Activated T-cell treated with anti-CD3 and anti-CD28 coated beads for 48 hours (primary cell): ENCODE results near the gene U2SURP.
"Not testable (repeated sequence)": the region's sequence is repeated elsewhere in the genome, so short reads cannot be mapped to it uniquely, and the experiment has no call there.

Source experiments
- DNase-seq: peaks from one replicate; pipeline ENCODE4 v3.0.0-alpha.2; 2020; ENCODE audit warnings: low read depth

U2SURP gene

DNA sequence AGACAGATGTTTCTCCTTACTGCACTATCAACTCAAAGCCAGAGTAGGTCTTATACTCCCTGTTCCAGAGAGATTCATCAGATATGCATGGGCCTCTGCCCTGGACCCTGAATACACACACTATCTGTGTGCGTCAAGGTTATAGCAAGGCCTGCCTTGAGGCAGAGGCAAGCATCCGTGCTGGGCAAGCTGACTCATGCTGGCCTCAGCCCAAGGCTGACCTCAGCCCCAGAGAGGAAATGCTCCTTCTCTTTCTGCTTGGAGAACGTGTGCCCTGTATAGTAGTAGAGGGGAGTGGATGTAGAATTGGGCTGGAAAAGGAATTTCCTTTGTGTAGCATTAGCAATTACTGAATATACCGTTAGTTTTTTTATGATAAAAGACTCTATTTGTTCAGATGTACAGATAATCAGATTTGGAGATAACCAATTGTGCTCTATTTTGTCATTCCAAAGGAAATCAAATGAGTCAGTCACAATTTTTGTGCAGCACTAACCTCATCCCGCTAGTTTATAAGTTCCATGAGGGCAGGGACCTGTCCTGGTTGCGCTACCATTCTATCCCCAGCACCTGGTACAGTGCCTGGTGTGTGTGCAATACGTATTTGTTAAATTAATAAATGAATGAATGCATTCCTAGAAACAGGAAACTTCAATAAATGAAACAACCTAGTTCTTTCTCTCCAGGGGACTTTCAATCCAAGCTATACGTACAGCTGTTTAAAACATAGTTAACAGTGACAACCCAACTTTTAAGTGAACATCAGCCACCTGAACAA is 24.6 kb upstream of the U2SURP start:
- no peak for DNase-seq

DNA sequence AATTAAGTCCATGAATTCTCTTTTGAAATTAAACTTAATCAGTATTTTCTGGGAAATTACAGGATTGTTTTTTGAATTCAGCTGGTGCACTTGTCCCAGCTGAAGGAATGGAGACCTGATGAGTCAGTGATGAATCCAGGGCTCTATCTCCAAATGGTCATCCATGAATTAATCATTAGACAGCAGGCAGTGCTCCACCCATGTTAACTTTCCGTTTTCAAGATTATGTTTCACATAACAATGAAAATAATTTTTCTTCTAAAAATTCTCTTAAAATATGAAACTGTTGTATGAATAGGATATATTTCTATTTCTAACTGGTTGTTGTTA is 24.0 kb upstream of the U2SURP start:
- no peak for DNase-seq

DNA sequence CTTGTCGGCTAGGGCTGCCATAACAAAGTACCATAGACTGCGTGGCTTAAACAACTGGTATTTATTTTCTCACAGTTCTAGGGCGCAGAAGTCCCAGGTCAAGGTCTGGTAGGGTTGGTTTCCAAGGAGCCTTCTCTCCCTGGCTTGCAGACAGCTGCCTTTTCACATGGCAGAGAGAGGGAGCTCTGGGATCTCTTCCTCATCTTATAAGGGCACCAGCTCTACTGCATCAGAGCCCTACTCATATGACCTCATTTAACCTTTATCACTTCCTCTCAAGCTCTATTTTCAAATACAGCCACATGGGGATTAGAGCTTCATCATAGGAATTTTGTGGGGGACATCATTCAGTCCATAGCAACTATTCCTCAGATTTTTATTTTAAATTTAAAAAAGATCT is 20.3 kb upstream of the U2SURP start:
- DNase-seq = no peak

DNA sequence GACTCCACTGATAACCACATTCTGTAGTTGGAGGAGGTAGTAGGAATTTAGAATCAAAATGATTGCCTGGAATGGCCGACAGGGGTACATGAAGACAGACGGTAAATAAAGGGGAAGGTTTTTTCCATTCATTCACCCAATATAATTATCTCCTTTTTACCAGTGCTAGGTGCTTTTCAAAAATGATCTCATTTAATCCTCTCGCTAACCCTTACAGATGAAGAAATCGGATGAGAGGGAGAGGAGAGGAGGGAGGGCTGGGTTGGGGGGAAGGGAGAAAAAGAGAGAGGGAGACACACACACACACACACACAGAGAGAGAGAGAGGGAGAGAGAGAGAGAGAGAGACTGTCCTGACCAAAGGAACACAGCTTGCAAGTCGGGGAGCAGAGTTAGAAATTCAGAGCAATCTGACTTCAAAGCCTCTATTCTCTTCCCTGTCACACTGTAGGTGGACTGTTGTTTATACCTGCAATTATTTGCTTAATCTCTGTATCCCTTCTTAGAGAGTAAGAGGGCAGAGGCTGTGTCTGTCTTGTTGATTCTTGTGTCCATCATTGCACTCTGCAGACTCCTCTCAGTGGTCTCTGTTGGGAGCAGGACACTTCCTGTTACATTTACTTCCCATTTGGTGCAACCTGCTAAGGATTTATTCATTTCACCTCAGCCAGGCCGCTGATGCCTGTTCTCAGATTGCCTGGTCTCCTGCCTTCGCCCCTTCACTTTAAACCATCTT is 19.2 kb upstream of the U2SURP start:
- DNase-seq = no peak

GRCh38 chr3:142983318-142983717 is 18.1 kb upstream of the U2SURP start:
- no peak for DNase-seq

DNA sequence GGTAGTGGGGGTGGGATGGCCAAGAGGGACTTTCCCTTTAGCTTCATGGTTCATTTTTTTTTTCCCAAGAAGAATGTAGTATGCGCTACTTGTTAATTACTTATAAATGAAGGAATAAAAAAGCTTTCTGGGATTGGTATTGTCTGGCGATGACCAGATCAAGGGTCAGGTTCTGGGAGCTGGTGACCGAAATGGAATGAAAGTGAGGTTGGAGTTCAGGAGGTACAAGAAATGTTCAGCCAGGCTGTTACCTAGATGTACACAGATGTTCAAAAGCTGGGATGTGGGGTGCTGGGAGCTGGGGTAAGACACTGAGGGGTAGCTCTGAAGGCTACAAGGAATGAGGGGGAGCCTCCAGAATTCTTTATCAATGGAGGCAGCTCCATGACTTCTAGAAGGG is 17.1 kb upstream of the U2SURP start:
- no peak for DNase-seq

- no peak for DNase-seq
Measured at GRCh38 chr3:142987080-142987700, 14.2 kb upstream of the U2SURP start.

- DNase-seq = no peak
Measured at GRCh38 chr3:142987707-142988106, 13.7 kb upstream of the U2SURP start.

- not testable (repeated sequence) for DNase-seq
Measured at GRCh38 chr3:142988221-142988620, 13.1 kb upstream of the U2SURP start.

GRCh38 chr3:142988826-142989225 is 12.5 kb upstream of the U2SURP start:
- DNase-seq = not testable (repeated sequence)

DNA sequence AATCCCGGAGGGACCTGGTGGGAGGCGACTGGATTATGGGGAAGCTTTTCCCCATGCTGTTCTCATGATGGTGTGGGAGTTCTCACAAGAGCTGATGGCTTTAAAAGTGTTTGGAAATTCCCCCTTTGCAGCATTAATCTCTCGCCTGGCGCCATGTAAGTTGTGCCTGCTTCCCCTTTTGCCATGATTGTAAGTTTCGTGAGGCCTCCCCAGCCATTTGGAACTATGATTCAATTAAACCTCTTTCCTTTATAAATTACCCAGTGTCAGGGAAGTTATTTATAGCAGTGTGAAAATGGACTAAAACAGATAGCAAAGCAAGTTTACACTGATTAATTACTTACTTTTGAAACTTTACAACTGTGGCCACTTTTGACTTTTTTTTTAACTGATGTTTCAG is 10.6 kb upstream of the U2SURP start:
- no peak for DNase-seq

DNA sequence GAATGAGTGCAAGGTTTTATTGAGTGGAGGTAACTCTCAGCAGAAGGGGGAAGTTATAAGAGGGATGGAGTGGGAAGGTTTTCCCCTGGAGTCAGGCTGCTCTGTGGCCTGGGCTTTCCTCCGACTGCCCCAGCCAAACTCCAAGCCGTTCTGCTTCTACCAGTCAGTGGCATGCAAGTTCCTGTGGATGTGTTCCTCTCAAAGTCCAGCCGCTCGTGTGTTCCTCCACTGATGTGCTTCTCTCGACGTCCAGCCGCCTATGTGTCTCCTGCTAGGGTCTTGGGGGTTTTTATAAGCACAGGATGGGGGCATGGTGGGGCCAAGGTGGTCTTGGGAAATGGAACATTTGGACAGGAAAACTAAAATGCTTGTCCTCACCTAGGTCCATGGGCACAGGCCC is 9.0 kb upstream of the U2SURP start:
- DNase-seq = no peak

DNA sequence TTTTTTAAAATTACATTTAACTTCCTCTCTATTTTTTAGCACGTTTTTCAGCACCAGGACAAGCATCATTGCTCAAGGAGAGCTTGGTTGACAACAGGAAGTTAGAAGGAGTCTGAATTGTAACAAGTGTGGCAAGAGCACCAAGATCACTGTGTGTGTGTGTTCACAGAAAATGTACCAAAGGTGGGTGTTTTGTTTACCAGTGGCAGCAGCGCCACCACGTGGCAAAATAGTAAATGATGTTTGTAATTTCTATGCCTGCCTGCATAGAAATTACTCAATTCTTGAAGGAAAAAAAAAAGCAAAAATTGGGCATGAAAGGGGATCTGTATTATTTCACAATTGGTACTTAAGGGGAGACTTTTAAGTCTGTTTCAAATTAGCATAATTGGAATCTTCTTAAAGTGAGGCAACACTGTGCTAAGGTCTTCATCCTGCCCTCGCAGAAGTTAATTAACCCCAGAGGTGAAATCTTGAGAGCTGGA is 7.4 kb upstream of the U2SURP start:
- DNase-seq = peak; percentile 48

GRCh38 chr3:142997330-142997729 is 4.0 kb upstream of the U2SURP start:
- DNase-seq = no peak

- DNase-seq = no peak
Measured at GRCh38 chr3:142998439-142998838, 2.9 kb upstream of the U2SURP start.

GRCh38 chr3:142999881-143000280 is 1.5 kb upstream of the U2SURP start:
- DNase-seq = no peak

GRCh38 chr3:143000528-143000927 is 842 bp upstream of the U2SURP start:
- DNase-seq = no peak

GRCh38 chr3:143001034-143001368 is 369 bp upstream of the U2SURP start:
- DNase-seq = no peak

DNA sequence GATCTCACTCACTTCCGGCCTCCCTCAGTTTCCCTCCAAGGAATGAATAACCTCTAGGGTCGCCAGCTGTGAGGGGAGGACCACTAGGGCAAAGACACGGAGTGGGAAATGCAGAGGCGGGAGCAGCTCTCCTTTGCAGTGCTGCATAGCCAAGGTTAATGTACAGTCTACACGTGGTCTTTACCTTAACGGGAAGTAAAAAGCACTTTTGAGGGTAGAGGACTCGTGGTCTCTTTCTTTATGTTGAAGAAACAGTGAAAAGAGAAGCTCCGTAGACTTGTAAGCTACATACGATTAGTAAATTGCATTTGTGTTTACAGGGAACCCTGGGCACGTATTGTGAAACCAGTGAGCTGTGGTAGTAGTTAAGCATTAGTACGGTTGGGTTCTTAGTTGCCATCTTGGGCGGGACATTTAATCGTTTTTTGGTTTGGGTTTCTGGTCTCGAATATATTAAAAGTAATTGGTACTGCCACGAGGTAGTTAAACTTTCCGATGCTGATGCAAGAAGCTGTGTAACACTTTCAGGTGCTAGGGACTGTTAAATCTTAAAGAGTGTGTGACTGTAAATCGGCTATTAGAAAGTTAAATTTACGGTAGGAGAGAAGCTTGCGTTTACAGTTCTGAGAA is 828 bp downstream of the U2SURP start:
- peak; percentile 20 for DNase-seq

GRCh38 chr3:143002727-143003126 is 1.4 kb downstream of the U2SURP start:
- no peak for DNase-seq

GRCh38 chr3:143004823-143005222 is 3.5 kb downstream of the U2SURP start:
- no peak for DNase-seq

- DNase-seq = no peak
Measured at GRCh38 chr3:143010024-143010423, 8.7 kb downstream of the U2SURP start.

DNA sequence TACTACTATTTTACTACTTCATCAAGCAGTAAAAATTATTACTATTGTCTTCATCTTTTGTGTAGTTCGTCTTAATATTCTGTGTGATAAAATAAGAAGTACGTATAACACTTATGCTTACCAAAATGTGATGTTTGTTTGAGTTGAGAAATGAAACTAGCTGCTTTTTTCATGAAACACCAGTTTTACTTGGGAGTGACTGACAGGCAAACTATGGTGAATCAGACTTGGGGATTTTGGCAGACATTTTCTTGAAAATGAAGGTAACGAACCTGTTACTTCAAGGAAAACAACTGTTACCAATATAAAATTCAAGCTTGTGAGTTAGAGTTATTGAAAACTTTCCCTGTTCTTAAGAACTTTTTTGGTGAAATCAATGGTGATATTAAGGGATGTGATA is 10.3 kb downstream of the U2SURP start:
- no peak for DNase-seq
